Rectal smooth muscle tissue (tissue), 1 donor: Measurements from ENCODE around the gene ZNF341.

Experiments used
- H3K27ac ChIP-seq: one replicate; pipeline ENCODE4 v1.7.0; 2013; ENCODE audit warnings: low read depth, low read length, inconsistent platforms
- H3K27me3 ChIP-seq: one replicate; pipeline ENCODE4 v1.7.0; 2013; ENCODE audit warnings: low read length; ENCODE audit not compliant: control insufficient read depth, insufficient read depth
- H3K36me3 ChIP-seq: one replicate; pipeline ENCODE4 v1.7.0; 2013; ENCODE audit warnings: low read length; ENCODE audit not compliant: control insufficient read depth, insufficient read depth
- H3K4me1 ChIP-seq: one replicate; pipeline ENCODE4 v1.7.0; 2013; ENCODE audit warnings: low read length; ENCODE audit not compliant: control insufficient read depth, insufficient read depth
- H3K4me3 ChIP-seq: one replicate; pipeline ENCODE4 v1.7.0; 2013; ENCODE audit warnings: low read length
- H3K9ac ChIP-seq: one replicate; pipeline ENCODE4 v1.7.0; 2013; ENCODE audit warnings: low read length

Gene ZNF341

GRCh38 chr20:33731693-33732165 lies at the start of gene ZNF341:
Gene ZNF341 (plus strand): TSS chr20:33731996. CDS start chr20:33732022, 26 bp downstream.
- H3K9ac ChIP-seq = peak within 1 kb of the TSS; percentile 61
- peaks cover 7% of the 10 kb centered on the region for H3K4me1 ChIP-seq
- no peaks in the 10 kb centered on the region for H3K36me3 ChIP-seq
- H3K4me3 ChIP-seq = peak within 1 kb of the TSS; percentile 80
- H3K27ac ChIP-seq = peak within 1 kb of the TSS; percentile 89
- H3K27me3 ChIP-seq = no peaks in the 10 kb centered on the region

- no peaks in the 10 kb centered on the region for H3K27me3 ChIP-seq
- no peak overlapping the region for H3K27ac ChIP-seq
- no peak overlapping the region for H3K4me3 ChIP-seq
- peaks cover 7% of the 10 kb centered on the region for H3K4me1 ChIP-seq
- no peak overlapping the region for H3K9ac ChIP-seq
- H3K36me3 ChIP-seq = no peaks in the 10 kb centered on the region
These were observed 47.1 kb upstream of the ZNF341 start for GRCh38 chr20:33684533-33685327.

GRCh38 chr20:33685328-33686099 lies 46.3 kb upstream of the ZNF341 start:
- H3K27ac ChIP-seq = no peak overlapping the region
- H3K4me1 ChIP-seq = peaks cover 7% of the 10 kb centered on the region
- peak overlapping the region; percentile 25 for H3K4me3 ChIP-seq
- no peak overlapping the region for H3K9ac ChIP-seq
- no peaks in the 10 kb centered on the region for H3K36me3 ChIP-seq
- no peaks in the 10 kb centered on the region for H3K27me3 ChIP-seq

GRCh38 chr20:33686100-33686983 lies 45.5 kb upstream of the ZNF341 start, which contains the start of gene E2F1:
Gene E2F1 (minus strand): TSS chr20:33686385. CDS start chr20:33686264, 121 bp downstream.
- peak within 1 kb of the TSS; percentile 49 for H3K4me3 ChIP-seq
- peaks cover 7% of the 10 kb centered on the region for H3K4me1 ChIP-seq
- H3K36me3 ChIP-seq = no peaks in the 10 kb centered on the region
- H3K9ac ChIP-seq = no peak within 1 kb of the TSS
- H3K27ac ChIP-seq = peak within 1 kb of the TSS; percentile 27
- H3K27me3 ChIP-seq = no peaks in the 10 kb centered on the region

- Histone ChIP-seq H3K36me3 (no peaks in the 10 kb centered on the region), H3K27me3 (no peaks in the 10 kb centered on the region), H3K4me1 (peaks cover 7% of the 10 kb centered on the region), H3K27ac (peak overlapping the region; percentile 27), H3K9ac (no peak overlapping the region), H3K4me3 (peak overlapping the region; percentile 49)
These were observed 44.8 kb upstream of the ZNF341 start for GRCh38 chr20:33686984-33687366.

- no peaks in the 10 kb centered on the region for H3K27me3 ChIP-seq
- H3K36me3 ChIP-seq = no peaks in the 10 kb centered on the region
- H3K9ac ChIP-seq = no peak overlapping the region
- no peak overlapping the region for H3K27ac ChIP-seq
- peaks cover 7% of the 10 kb centered on the region for H3K4me1 ChIP-seq
- no peak overlapping the region for H3K4me3 ChIP-seq
These were observed 44.4 kb upstream of the ZNF341 start for GRCh38 chr20:33687370-33687915.

GRCh38 chr20:33687993-33688937 lies 43.5 kb upstream of the ZNF341 start:
- Histone ChIP-seq H3K36me3 (no peaks in the 10 kb centered on the region), H3K4me3 (no peak overlapping the region), H3K27me3 (no peaks in the 10 kb centered on the region), H3K4me1 (peaks cover 7% of the 10 kb centered on the region), H3K9ac (no peak overlapping the region), H3K27ac (no peak overlapping the region)

- Histone ChIP-seq H3K4me3 (no peak overlapping the region), H3K4me1 (peaks cover 7% of the 10 kb centered on the region), H3K36me3 (no peaks in the 10 kb centered on the region), H3K9ac (no peak overlapping the region), H3K27ac (no peak overlapping the region), H3K27me3 (no peaks in the 10 kb centered on the region)
These were observed 42.8 kb upstream of the ZNF341 start for GRCh38 chr20:33688938-33689424.

- Histone ChIP-seq H3K36me3 (no peaks in the 10 kb centered on the region), H3K4me3 (no peak overlapping the region), H3K27me3 (no peaks in the 10 kb centered on the region), H3K4me1 (peaks cover 7% of the 10 kb centered on the region), H3K27ac (no peak overlapping the region), H3K9ac (no peak overlapping the region)
These were observed 42.3 kb upstream of the ZNF341 start for GRCh38 chr20:33689493-33689892.

- Histone ChIP-seq H3K9ac (no peak overlapping the region), H3K4me1 (peaks cover 9% of the 10 kb centered on the region), H3K27ac (no peak overlapping the region)
These were observed 41.8 kb upstream of the ZNF341 start for GRCh38 chr20:33689973-33690372.

GRCh38 chr20:33693289-33693688 lies 38.5 kb upstream of the ZNF341 start:
- no peak overlapping the region for H3K9ac ChIP-seq
- no peak overlapping the region for H3K4me3 ChIP-seq
- no peaks in the 10 kb centered on the region for H3K36me3 ChIP-seq
- no peaks in the 10 kb centered on the region for H3K27me3 ChIP-seq
- H3K4me1 ChIP-seq = peaks cover 11% of the 10 kb centered on the region
- H3K27ac ChIP-seq = no peak overlapping the region

More at GRCh38 chr20:33689973-33690372, 41.8 kb upstream of the ZNF341 start:
- Histone ChIP-seq H3K36me3 (no peaks in the 10 kb centered on the region), H3K4me3 (no peak overlapping the region), H3K27me3 (no peaks in the 10 kb centered on the region)
